Endothelial cell of umbilical vein (primary cell): Measurements from ENCODE around the gene LATS2.

Experiments
- CTCF ChIP-seq, 2 donors: IDR thresholded peaks; 1 replicate in 1 of 2; 2 replicates in 1 of 2; pipeline ENCODE4 v1.5.1; 2011; ENCODE audit warnings: low read length in 2 of 2, mild to moderate bottlenecking in 2 of 2, moderate library complexity in 2 of 2, control low read depth in 1 of 2, inconsistent platforms in 1 of 2, low read depth in 1 of 2; ENCODE audit not compliant: insufficient read depth in 1 of 2; ENCODE audit errors: extremely low read depth in 1 of 2
- EZH2 ChIP-seq: IDR thresholded peaks from 2 replicates; pipeline ENCODE4 v1.6.1; 2012; ENCODE audit warnings: borderline replicate concordance, low read depth, mild to moderate bottlenecking, moderate library complexity, low read length, inconsistent platforms; ENCODE audit not compliant: severe bottlenecking
- FOS ChIP-seq: IDR thresholded peaks from 2 replicates; pipeline ENCODE4 v1.6.1; 2011; ENCODE audit warnings: mild to moderate bottlenecking, low read length, moderate library complexity, borderline replicate concordance; ENCODE audit not compliant: insufficient read depth
- GATA2 ChIP-seq: IDR thresholded peaks from 2 replicates; pipeline ENCODE4 v1.7.0; 2011; ENCODE audit warnings: low read depth, mild to moderate bottlenecking, moderate library complexity, mixed read lengths, low read length; ENCODE audit not compliant: insufficient read length, insufficient read depth
- JUN ChIP-seq: IDR thresholded peaks from 2 replicates; pipeline ENCODE4 v1.6.1; 2011; ENCODE audit warnings: borderline replicate concordance, low read depth; ENCODE audit not compliant: insufficient read length, insufficient read depth
- MAX ChIP-seq: IDR thresholded peaks from 2 replicates; pipeline ENCODE4 v1.6.1; 2011; ENCODE audit not compliant: insufficient read depth, insufficient read length
- POLR2A ChIP-seq: IDR thresholded peaks from 2 replicates; pipeline ENCODE4 v1.6.1; 2012; ENCODE audit warnings: low read depth, mild to moderate bottlenecking, control low read depth, low read length
- POLR2AphosphoS5 ChIP-seq: IDR thresholded peaks from 2 replicates; pipeline ENCODE4 v1.6.1; 2012; ENCODE audit warnings: low read depth, mild to moderate bottlenecking, control low read depth, low read length, moderate library complexity; ENCODE audit not compliant: insufficient read depth

- no peak for TF ChIP-seq CTCF (IDR thresholded peaks at IDR 0.05; ENCODE audit: extremely low read depth in 1 of 2, insufficient read depth in 1 of 2, low read depth in 1 of 2, low read length in 2 of 2)
- no peak for TF ChIP-seq GATA2
- TF ChIP-seq POLR2AphosphoS5: no peak
- TF ChIP-seq POLR2A: no peak
- no peak for TF ChIP-seq EZH2
- no peak for TF ChIP-seq MAX
- TF ChIP-seq FOS: no peak
- TF ChIP-seq JUN: no peak
Observed at GRCh38 chr13:20968745-20969144, 92.6 kb downstream of the LATS2 start.
